Endodermal cell (in vitro differentiated cells): ENCODE results near the gene SPINK5. TPM values are rescaled to one million over a fixed set of nuclear protein-coding genes. Genes with fewer than 3 reads are reported as not detected.

ENCODE experiments used
- DNase-seq: peaks from one replicate; pipeline ENCODE4 v3.0.0-alpha.2; 2017
- H3K27ac ChIP-seq: 2 replicates; pipeline ENCODE4 v1.5.1; 2013; ENCODE audit warnings: mild to moderate bottlenecking, low read depth, low read length, moderate library complexity
- H3K27me3 ChIP-seq: 2 replicates; pipeline ENCODE4 v1.6.1; 2013; ENCODE audit warnings: mild to moderate bottlenecking, low read length, moderate library complexity; ENCODE audit not compliant: insufficient read depth, control insufficient read depth, poor library complexity, severe bottlenecking
- H3K36me3 ChIP-seq: 2 replicates; pipeline ENCODE4 v1.7.0; 2013; ENCODE audit warnings: mild to moderate bottlenecking, low read length, moderate library complexity; ENCODE audit not compliant: control insufficient read depth, insufficient read depth
- H3K4me1 ChIP-seq: one replicate; pipeline ENCODE4 v1.7.0; 2013; ENCODE audit warnings: low read length; ENCODE audit not compliant: control insufficient read depth, insufficient read depth
- H3K4me3 ChIP-seq: 2 replicates; pipeline ENCODE4 v1.5.1; 2013; ENCODE audit warnings: mild to moderate bottlenecking, low read length, moderate library complexity
- H3K9ac ChIP-seq: 2 replicates; pipeline ENCODE4 v1.6.1; 2013; ENCODE audit warnings: mild to moderate bottlenecking, low read length, moderate library complexity; ENCODE audit not compliant: poor library complexity, severe bottlenecking; ENCODE audit errors: extremely low read depth
- H3K9me3 ChIP-seq: 2 replicates; pipeline ENCODE4 v1.6.1; 2013; ENCODE audit warnings: mild to moderate bottlenecking, low read length, moderate library complexity; ENCODE audit not compliant: control insufficient read depth
- H3K27ac Mint-ChIP-seq: 2 replicates; pipeline ENCODE4 v1.8.0; 2020; ENCODE audit warnings: mixed read lengths
- H3K27me3 Mint-ChIP-seq: 2 replicates; pipeline ENCODE4 v1.8.0; 2021; ENCODE audit warnings: mild to moderate bottlenecking, mixed read lengths; ENCODE audit not compliant: insufficient read depth
- H3K36me3 Mint-ChIP-seq: 2 replicates; pipeline ENCODE4 v1.8.0; 2020; ENCODE audit warnings: low read depth, mixed read lengths
- H3K4me1 Mint-ChIP-seq: 2 replicates; pipeline ENCODE4 v1.8.0; 2020; ENCODE audit warnings: mixed read lengths
- H3K4me3 Mint-ChIP-seq: 2 replicates; pipeline ENCODE4 v1.8.0; 2020; ENCODE audit warnings: mild to moderate bottlenecking, moderate library complexity, mixed read lengths
- H3K9me3 Mint-ChIP-seq: 2 replicates; pipeline ENCODE4 v1.8.0; 2020; ENCODE audit warnings: mild to moderate bottlenecking, mixed read lengths
- CTCF ChIP-seq: fragments of 200-600 bp; sonication (generic); conservative IDR thresholded peaks from 2 replicates; pipeline ENCODE4 v1.5.0; 2021; ENCODE audit warnings: antibody characterized with exemption, mild to moderate bottlenecking
- WGBS, 2 experiments: methylation state at CpG; one replicate each; pipeline versions ENCODE4 v1.1.5 to v1.1.7; 2013; ENCODE audit warnings: missing lambda C conversion rate in 2 of 2, mixed read lengths in 1 of 2; ENCODE audit not compliant: insufficient coverage in 1 of 2, insufficient read length in 1 of 2; 5-methylcytosine and 5-hydroxymethylcytosine counted together
- total RNA-seq, 2 donors: library from RNA; stranded (reverse); fragmentation: NEBNext Ultra II Directional in 1 of 2; extraction: Animal tissue kit (Norgen Biotek cat#: 25700) in 1 of 2; gene quantifications; 2 replicates in 1 of 2; 3 replicates in 1 of 2; pipeline ENCODE4 v1.2.1, GENCODE V29; 2021

SPINK5 gene
- total RNA-seq, 2 donors from 2014 or later, result 2.6 to 12.4 TPM

GRCh38 chr5:148060309-148060708 lies 3.5 kb upstream of the SPINK5 start:
- TF ChIP-seq CTCF, result no peak
- no peaks in the 10 kb centered on the region for H3K4me1 ChIP-seq
- no peaks in the 10 kb centered on the region for H3K27me3 ChIP-seq
- 41 to 50% methylated on average over 1 of the region's 2 CpGs for WGBS, 2 experiments
- H3K9me3 ChIP-seq, result peaks cover 45% of the 10 kb centered on the region
- no peak for DNase-seq
- Mint-ChIP-seq H3K36me3 (peaks cover 51% of the 10 kb centered on the region), H3K9me3 (peaks cover 47% of the 10 kb centered on the region), H3K4me1 (no peaks in the 10 kb centered on the region), H3K4me3 (no peak overlapping the region), H3K27me3 (no peaks in the 10 kb centered on the region), H3K27ac (no peak overlapping the region)
- peaks cover 12% of the 10 kb centered on the region for H3K36me3 ChIP-seq
- H3K9ac ChIP-seq, result no peak overlapping the region
- no peak overlapping the region for H3K4me3 ChIP-seq
- H3K27ac ChIP-seq, result no peak overlapping the region

DNA sequence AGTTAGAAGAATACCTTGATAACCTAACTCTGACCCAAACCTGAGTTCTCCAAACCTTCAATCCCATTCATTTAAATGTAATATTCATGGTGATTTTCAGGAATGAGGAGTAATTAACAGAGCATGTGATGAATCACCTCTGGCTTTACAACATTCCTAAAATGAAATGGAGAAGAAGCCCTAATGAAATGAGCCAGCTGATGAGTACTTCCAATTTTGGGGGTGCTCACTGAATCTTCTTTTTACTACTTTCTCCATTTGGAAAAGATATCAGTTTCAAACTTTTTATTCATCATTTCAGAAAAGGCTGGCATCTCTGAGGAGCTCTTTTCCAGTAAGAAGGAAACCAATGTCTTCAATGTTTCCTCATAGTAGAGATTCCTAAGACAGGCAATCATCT lies 2.9 kb upstream of the SPINK5 start:
- H3K9ac ChIP-seq, result no peak overlapping the region
- no peaks in the 10 kb centered on the region for H3K4me1 ChIP-seq
- H3K4me3 ChIP-seq, result no peak overlapping the region
- no peaks in the 10 kb centered on the region for H3K27me3 ChIP-seq
- Mint-ChIP-seq H3K4me1 (no peaks in the 10 kb centered on the region), H3K27me3 (no peaks in the 10 kb centered on the region), H3K4me3 (no peak overlapping the region), H3K27ac (no peak overlapping the region), H3K36me3 (peaks cover 47% of the 10 kb centered on the region), H3K9me3 (peaks cover 42% of the 10 kb centered on the region)
- TF ChIP-seq CTCF, result no peak
- no peak overlapping the region for H3K27ac ChIP-seq
- no peak for DNase-seq
- H3K9me3 ChIP-seq, result peaks cover 40% of the 10 kb centered on the region
- peaks cover 16% of the 10 kb centered on the region for H3K36me3 ChIP-seq

DNA sequence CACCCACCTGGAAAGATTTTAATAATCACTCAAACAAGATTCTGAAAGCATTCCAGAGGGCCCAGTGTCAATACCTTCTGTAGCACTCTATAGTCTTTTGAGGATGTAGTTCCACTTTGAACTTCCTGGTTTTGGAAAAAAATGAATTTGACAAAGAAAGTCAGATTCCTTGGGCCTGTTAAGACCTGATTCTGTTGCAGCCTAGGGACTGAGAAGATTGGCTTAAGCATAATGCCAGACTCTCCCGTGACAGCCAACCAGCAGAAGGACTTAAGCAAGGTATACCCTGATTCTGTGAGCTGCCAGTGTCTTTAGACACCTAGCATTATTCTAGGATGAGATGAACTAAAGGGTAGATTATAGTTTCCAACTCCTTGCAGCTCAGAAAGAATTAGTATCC lies 6.8 kb downstream of the SPINK5 start:
- H3K9me3 Mint-ChIP-seq, result no peaks in the 10 kb centered on the region
- Histone ChIP-seq H3K4me1 (no peaks in the 10 kb centered on the region), H3K27me3 (no peaks in the 10 kb centered on the region), H3K36me3 (peaks cover 12% of the 10 kb centered on the region), H3K27ac (no peak overlapping the region), H3K9ac (no peak overlapping the region), H3K9me3 (no peaks in the 10 kb centered on the region), H3K4me3 (no peak overlapping the region)
- H3K36me3 Mint-ChIP-seq, result peaks cover 17% of the 10 kb centered on the region
- WGBS, 2 experiments, result 83 to 91% methylated on average over 1 of the region's 1 CpG
- DNase-seq, result no peak
- H3K27ac Mint-ChIP-seq, result no peak overlapping the region
- no peaks in the 10 kb centered on the region for H3K27me3 Mint-ChIP-seq
- peaks cover 7% of the 10 kb centered on the region for H3K4me1 Mint-ChIP-seq
- no peak overlapping the region for H3K4me3 Mint-ChIP-seq
- TF ChIP-seq CTCF, result no peak
